ENCODE results near the gene MTCL3.

The MTCL3 gene

DNA sequence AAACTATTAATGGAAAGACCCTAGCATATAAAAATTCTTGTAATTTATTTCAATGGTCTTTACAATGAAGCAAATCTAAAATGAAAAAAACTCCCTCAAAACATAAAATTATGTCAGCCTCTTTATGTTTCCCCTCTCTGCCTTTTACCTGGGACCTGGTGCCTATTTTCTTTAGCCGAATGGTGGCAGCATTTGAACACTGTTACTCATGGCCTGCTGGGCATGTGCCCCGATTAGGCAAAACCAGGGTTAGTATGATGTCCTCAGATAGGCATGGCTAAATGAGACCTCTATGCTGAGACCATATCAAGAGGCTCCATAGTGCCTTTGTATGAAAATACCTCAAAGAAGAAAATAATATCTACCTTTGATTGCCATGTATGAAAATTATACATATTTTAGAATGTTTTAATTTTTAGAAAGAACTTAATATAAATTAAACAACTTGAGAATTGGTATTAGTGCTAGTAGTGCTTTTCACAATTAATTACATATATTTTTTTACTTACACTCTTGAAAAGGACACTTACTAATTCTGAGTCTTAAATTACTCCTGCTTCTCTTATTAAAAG, 35.4 kb upstream of the MTCL3 start:
- TF ChIP-seq, protein P1, sequence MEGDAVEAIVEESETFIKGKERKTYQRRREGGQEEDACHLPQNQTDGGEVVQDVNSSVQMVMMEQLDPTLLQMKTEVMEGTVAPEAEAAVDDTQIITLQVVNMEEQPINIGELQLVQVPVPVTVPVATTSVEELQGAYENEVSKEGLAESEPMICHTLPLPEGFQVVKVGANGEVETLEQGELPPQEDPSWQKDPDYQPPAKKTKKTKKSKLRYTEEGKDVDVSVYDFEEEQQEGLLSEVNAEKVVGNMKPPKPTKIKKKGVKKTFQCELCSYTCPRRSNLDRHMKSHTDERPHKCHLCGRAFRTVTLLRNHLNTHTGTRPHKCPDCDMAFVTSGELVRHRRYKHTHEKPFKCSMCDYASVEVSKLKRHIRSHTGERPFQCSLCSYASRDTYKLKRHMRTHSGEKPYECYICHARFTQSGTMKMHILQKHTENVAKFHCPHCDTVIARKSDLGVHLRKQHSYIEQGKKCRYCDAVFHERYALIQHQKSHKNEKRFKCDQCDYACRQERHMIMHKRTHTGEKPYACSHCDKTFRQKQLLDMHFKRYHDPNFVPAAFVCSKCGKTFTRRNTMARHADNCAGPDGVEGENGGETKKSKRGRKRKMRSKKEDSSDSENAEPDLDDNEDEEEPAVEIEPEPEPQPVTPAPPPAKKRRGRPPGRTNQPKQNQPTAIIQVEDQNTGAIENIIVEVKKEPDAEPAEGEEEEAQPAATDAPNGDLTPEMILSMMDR (IDR thresholded peaks at IDR 0.05; ENCODE audit: control insufficient read depth, insufficient read depth, low read depth, low read length, missing control alignments), result peak; percentile 64
- no peak for DNase-seq (ENCODE audit: low read depth)
- no peak overlapping the region for H3K4me3 ChIP-seq (ENCODE audit: control insufficient read depth, low read depth, low read length)

- peak; percentile 31 for DNase-seq (ENCODE audit: low read depth)
- no peak overlapping the region for H3K4me3 ChIP-seq (ENCODE audit: control insufficient read depth, low read depth, low read length)
- TF ChIP-seq, protein P1 (IDR thresholded peaks at IDR 0.05; ENCODE audit: control insufficient read depth, insufficient read depth, low read depth, low read length, missing control alignments), result no peak
Observed at GRCh38 chr6:127550403-127550802, 31.3 kb upstream of the MTCL3 start.

DNA sequence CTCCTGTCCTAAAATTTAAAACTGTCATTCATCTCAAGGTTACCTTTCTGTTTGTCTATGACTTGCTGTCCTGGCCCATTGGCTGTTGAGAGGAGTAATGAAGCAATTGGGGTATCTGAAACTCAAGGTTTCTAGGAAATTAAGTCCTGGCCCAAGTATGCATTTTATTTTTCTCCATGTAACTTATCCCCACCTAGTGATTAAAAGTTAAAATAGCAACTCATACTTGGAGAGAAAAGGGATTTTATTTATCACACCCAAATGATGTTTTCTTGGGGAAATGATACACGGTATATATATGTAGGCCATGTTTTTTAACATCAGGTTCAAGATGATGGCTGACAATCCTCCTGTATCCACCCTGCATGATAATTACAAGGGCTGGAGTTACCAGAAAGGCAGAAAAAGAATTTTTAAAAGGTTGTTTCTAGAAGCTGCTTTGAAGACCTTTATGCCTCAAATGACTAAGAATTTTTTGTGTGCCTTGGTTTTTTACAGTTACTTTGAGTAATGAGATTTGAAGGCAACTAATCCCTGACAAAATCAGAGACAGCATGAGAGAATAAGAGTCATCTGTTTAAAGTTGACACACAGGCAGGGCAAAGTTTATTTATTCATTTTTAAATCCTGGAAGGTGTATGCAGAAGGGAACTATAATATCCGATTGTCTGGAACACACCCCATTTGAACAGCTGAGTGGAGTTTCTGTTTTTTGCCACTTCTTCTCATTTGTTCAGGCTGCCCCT, 28.9 kb upstream of the MTCL3 start:
- TF ChIP-seq, protein P1 (IDR thresholded peaks at IDR 0.05; ENCODE audit: control insufficient read depth, insufficient read depth, low read depth, low read length, missing control alignments), result no peak
- DNase-seq (ENCODE audit: low read depth), result no peak
- no peak overlapping the region for H3K4me3 ChIP-seq (ENCODE audit: control insufficient read depth, low read depth, low read length)

- no peak for DNase-seq (ENCODE audit: low read depth)
- TF ChIP-seq, protein P1 (IDR thresholded peaks at IDR 0.05; ENCODE audit: control insufficient read depth, insufficient read depth, low read depth, low read length, missing control alignments), result peak; percentile 38
- H3K4me3 ChIP-seq (ENCODE audit: control insufficient read depth, low read depth, low read length), result no peak overlapping the region
Observed at GRCh38 chr6:127547215-127547614, 28.1 kb upstream of the MTCL3 start.

GRCh38 chr6:127539272-127539671, 20.1 kb upstream of the MTCL3 start:
- H3K4me3 ChIP-seq (ENCODE audit: control insufficient read depth, low read depth, low read length), result no peak overlapping the region
- no peak for DNase-seq (ENCODE audit: low read depth)
- TF ChIP-seq, protein P1 (IDR thresholded peaks at IDR 0.05; ENCODE audit: control insufficient read depth, insufficient read depth, low read depth, low read length, missing control alignments), result peak; percentile 21

DNA sequence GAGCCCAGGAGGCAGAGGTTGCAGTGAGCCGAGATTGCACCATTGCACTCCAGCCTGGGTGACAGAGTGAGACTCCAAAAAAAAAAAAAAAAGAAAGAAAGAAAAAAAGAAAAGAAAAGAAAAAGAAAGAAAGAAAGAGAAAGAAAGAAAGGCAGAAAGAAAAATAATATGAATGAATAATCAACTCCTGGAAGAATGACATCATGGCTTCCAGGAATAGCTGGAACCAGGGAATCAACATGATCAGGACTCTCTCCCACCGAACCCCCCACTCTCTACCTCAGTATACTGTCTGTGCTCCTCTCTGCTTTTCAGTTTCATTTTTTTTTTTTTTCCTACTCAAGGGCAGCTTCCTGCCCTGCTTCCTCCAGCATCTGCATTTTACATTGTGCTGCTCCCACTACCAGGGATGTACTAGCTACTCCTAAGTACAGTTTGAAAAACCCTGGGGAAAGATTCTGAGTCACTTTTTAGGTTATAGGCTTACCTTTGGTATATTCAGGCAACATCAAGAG, 19.7 kb upstream of the MTCL3 start:
- DNase-seq (ENCODE audit: low read depth), result no peak
- TF ChIP-seq, protein P1 (IDR thresholded peaks at IDR 0.05; ENCODE audit: control insufficient read depth, insufficient read depth, low read depth, low read length, missing control alignments), result no peak
- no peak overlapping the region for H3K4me3 ChIP-seq (ENCODE audit: control insufficient read depth, low read depth, low read length)
